Sigmoid colon (tissue), 7 donors: ENCODE data around the gene KLHL15. TPM values are rescaled to one million over a fixed set of nuclear protein-coding genes. Genes with fewer than 3 reads are reported as not detected.
"Not testable (repeated sequence)": the region's sequence is repeated elsewhere in the genome, so short reads cannot be mapped to it uniquely, and the experiment has no call there.

Experiments used
- DNase-seq: peaks from one replicate; pipeline ENCODE4 v3.0.0-alpha.2; 2019
- H3K27ac ChIP-seq, 4 donors: fragments of 200-600 bp; sonication (generic); one replicate each; pipeline ENCODE4 v1.5.1; 2016 to 2019; ENCODE audit warnings: mild to moderate bottlenecking in 1 of 4
- H3K27me3 ChIP-seq, 3 donors: fragments of 200-600 bp; sonication (generic); one replicate each; pipeline ENCODE4 v1.5.1; 2019; ENCODE audit warnings: mild to moderate bottlenecking in 1 of 3
- H3K36me3 ChIP-seq, 4 donors: fragments of 200-600 bp; sonication (generic); one replicate each; pipeline ENCODE4 v1.5.1; 2016 to 2019
- H3K4me1 ChIP-seq, 4 donors: fragments of 200-600 bp; sonication (generic); one replicate each; pipeline ENCODE4 v1.5.1; 2017 to 2019
- H3K4me3 ChIP-seq, 4 donors: fragments of 200-600 bp; sonication (generic); one replicate each; pipeline ENCODE4 v1.5.1; 2017 to 2019; ENCODE audit warnings: mild to moderate bottlenecking in 2 of 4, moderate library complexity in 1 of 4
- H3K9me3 ChIP-seq, 4 donors: fragments of 200-600 bp in 3 of 4; sonication (generic) in 3 of 4; one replicate each; pipeline versions ENCODE4 v1.5.1 to v1.6.1; 2013 to 2019
- EP300 ChIP-seq, 4 donors: sonication (generic); formaldehyde crosslinking; IDR thresholded peaks; one replicate each; pipeline ENCODE4 v1.6.1; 2017; ENCODE audit warnings: antibody characterized with exemption in 4 of 4
- POLR2A ChIP-seq, 2 donors: fragments of 450-650 bp; IDR thresholded peaks; one replicate each; pipeline ENCODE4 v1.6.1; 2016; ENCODE audit warnings: antibody characterized with exemption in 2 of 2, mild to moderate bottlenecking in 2 of 2, moderate library complexity in 2 of 2
- POLR2AphosphoS5 ChIP-seq, 4 donors: sonication (generic); formaldehyde crosslinking; IDR thresholded peaks; one replicate each; pipeline ENCODE4 v1.6.1; 2017; ENCODE audit warnings: antibody characterized with exemption in 4 of 4
- WGBS, 2 donors: extraction: QIAGEN DNeasy Blood & Tissue Kit; methylation state at CpG; one replicate each; pipeline ENCODE4 v1.1.7; 2013; 5-methylcytosine and 5-hydroxymethylcytosine counted together
- intact Hi-C: fragments of 100-400 bp; cut with DNase I; formaldehyde crosslinking; loops from one replicate; pipeline ENCODE4 v1.15.1; 2023
- polyA plus RNA-seq, 3 donors: library from polyadenylated mRNA; stranded (reverse); fragments of 200-250 nt; gene quantifications; one replicate each; pipeline ENCODE4 v1.2.3, GENCODE V29; 2013
- total RNA-seq, 4 donors: library from RNA; depleted of rRNA; stranded (reverse); fragments of >200 nt; gene quantifications; one replicate each; pipeline ENCODE4 v1.1.0, GENCODE V29; 2016
- TF ChIP-seq, protein P1 (sequence below), 4 experiments: fragments of 450-650 bp in 3 of 4; fragments of 200-600 bp in 1 of 4; IDR thresholded peaks; one replicate each; pipeline ENCODE4 v1.5.1; 2016 to 2019; ENCODE audit warnings: antibody characterized with exemption in 4 of 4, mild to moderate bottlenecking in 3 of 4, moderate library complexity in 2 of 4
- donor health status: healthy with polysubstance abuse.
- donor health status: Bipolar disorder and iron deficiency.
- donor health status: healthy.

The KLHL15 gene
- total and polyA plus RNA-seq, 7 donors: 0.60 to 15.1 (median 8.0) TPM

GRCh38 chrX:23978491-23978890 is 48.5 kb downstream of the KLHL15 start:
- Histone ChIP-seq H3K4me1 (peaks cover 0 to 4% (median 0%) of the 10 kb centered on the region in 4 donors), H3K9me3 (no peaks in the 10 kb centered on the region), H3K36me3 (no peaks in the 10 kb centered on the region), H3K27me3 (no peaks in the 10 kb centered on the region), H3K27ac (no peak overlapping the region), H3K4me3 (no peak overlapping the region)
- no peak for TF ChIP-seq EP300 (IDR thresholded peaks at IDR 0.05)
- TF ChIP-seq, protein P1, sequence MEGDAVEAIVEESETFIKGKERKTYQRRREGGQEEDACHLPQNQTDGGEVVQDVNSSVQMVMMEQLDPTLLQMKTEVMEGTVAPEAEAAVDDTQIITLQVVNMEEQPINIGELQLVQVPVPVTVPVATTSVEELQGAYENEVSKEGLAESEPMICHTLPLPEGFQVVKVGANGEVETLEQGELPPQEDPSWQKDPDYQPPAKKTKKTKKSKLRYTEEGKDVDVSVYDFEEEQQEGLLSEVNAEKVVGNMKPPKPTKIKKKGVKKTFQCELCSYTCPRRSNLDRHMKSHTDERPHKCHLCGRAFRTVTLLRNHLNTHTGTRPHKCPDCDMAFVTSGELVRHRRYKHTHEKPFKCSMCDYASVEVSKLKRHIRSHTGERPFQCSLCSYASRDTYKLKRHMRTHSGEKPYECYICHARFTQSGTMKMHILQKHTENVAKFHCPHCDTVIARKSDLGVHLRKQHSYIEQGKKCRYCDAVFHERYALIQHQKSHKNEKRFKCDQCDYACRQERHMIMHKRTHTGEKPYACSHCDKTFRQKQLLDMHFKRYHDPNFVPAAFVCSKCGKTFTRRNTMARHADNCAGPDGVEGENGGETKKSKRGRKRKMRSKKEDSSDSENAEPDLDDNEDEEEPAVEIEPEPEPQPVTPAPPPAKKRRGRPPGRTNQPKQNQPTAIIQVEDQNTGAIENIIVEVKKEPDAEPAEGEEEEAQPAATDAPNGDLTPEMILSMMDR (IDR thresholded peaks at IDR 0.05): no peak
- intact Hi-C loops: no loop called here
- 89 to 90% methylated on average over 4 of the region's 4 CpGs for WGBS, 2 donors
- no peak for DNase-seq

DNA sequence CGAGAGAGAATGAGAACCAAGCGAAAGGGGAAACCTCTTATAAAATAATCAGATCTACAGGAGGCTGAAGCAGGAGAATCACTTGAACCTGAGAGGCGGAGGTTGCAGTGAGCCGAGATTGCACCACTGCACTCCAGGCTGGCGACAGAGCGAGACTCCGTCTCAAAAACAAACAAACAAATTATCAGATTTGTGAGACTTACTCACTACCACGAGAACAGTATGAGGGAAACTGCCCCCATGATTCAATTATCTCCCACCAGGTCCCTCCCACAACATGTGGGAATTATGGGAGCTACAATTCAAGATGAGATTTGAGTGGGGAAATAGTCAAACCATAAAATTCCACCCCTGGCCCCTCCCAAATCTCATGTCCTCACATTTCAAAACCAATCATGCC is 61.4 kb downstream of the KLHL15 start:
- intact Hi-C loops, H3K27ac ChIP-seq, DNase-seq, H3K9me3 ChIP-seq, H3K27me3 ChIP-seq, H3K4me3 ChIP-seq, H3K4me1 ChIP-seq, H3K36me3 ChIP-seq: not testable (repeated sequence)
- WGBS, 2 donors: 86 to 92% methylated on average over 8 of the region's 8 CpGs

GRCh38 chrX:23964191-23964590 is 62.8 kb downstream of the KLHL15 start:
- intact Hi-C loops: no loop called here
- H3K9me3 ChIP-seq: no peaks in the 10 kb centered on the region
- no peak for DNase-seq
- no peak overlapping the region for H3K4me3 ChIP-seq
- 39 to 61% methylated on average over 5 of the region's 5 CpGs for WGBS, 2 donors
- no peak overlapping the region for H3K27ac ChIP-seq
- H3K4me1 ChIP-seq: no peaks in the 10 kb centered on the region
- TF ChIP-seq POLR2A (IDR thresholded peaks at IDR 0.05): no peak
- TF ChIP-seq, protein P1 (IDR thresholded peaks at IDR 0.05): no peak
- no peak for TF ChIP-seq POLR2AphosphoS5 (IDR thresholded peaks at IDR 0.05)
- TF ChIP-seq EP300 (IDR thresholded peaks at IDR 0.05): no peak
- no peaks in the 10 kb centered on the region for H3K27me3 ChIP-seq
- no peaks in the 10 kb centered on the region for H3K36me3 ChIP-seq

DNA sequence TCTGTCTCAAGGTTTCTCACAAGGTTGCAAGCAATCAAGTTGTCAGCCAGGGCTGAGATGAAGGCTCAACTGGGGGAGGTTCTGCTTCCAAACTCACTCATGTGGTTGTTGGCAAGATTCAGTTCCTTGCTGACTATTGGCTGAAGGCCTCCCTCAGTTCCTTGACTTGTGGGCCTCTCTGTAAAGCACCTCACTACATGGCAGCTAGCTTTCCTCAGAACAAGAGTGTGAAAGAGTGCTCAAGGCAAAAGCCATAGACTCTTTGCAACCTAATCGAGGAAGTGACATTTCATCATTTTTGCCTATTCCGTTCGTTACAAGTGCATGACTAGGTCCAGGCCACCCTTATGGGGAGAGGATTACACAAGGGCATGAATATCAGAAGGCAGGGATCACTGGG is 67.2 kb downstream of the KLHL15 start:
- H3K27me3 ChIP-seq: no peaks in the 10 kb centered on the region
- no peaks in the 10 kb centered on the region for H3K4me1 ChIP-seq
- TF ChIP-seq, protein P1 (IDR thresholded peaks at IDR 0.05): no peak
- TF ChIP-seq EP300 (IDR thresholded peaks at IDR 0.05) (no peak), POLR2A (IDR thresholded peaks at IDR 0.05) (no peak), POLR2AphosphoS5 (IDR thresholded peaks at IDR 0.05) (no peak)
- no peak overlapping the region for H3K27ac ChIP-seq
- H3K4me3 ChIP-seq: no peak overlapping the region
- no peaks in the 10 kb centered on the region for H3K36me3 ChIP-seq
- WGBS, 2 donors: 79 to 83% methylated on average over 3 of the region's 3 CpGs
- intact Hi-C loops: loop anchor here (10.0 kb wide), 1 partner anchor 55 kb away; no protein-coding TSS in a partner anchor
- no peaks in the 10 kb centered on the region for H3K9me3 ChIP-seq
- DNase-seq: no peak

GRCh38 chrX:23954396-23954795 is 72.6 kb downstream of the KLHL15 start:
- Histone ChIP-seq H3K4me3 (no peak overlapping the region), H3K36me3 (no peaks in the 10 kb centered on the region), H3K27ac (no peak overlapping the region), H3K9me3 (no peaks in the 10 kb centered on the region), H3K4me1 (no peaks in the 10 kb centered on the region), H3K27me3 (no peaks in the 10 kb centered on the region)
- TF ChIP-seq, protein P1 (IDR thresholded peaks at IDR 0.05): no peak
- TF ChIP-seq EP300 (IDR thresholded peaks at IDR 0.05) (no peak), POLR2AphosphoS5 (IDR thresholded peaks at IDR 0.05) (no peak), POLR2A (IDR thresholded peaks at IDR 0.05) (no peak)
- intact Hi-C loops: loop anchor here (10.0 kb wide), 1 partner anchor 60 kb away; no protein-coding TSS in a partner anchor
- 26 to 67% methylated on average over 4 of the region's 4 CpGs for WGBS, 2 donors
- DNase-seq: no peak
